HG02678 (cell line): ENCODE data around the gene EML4.
"Not testable (repeated sequence)": the region's sequence is repeated elsewhere in the genome, so short reads cannot be mapped to it uniquely, and the experiment has no call there.

Experiments used
- ATAC-seq: cut with Tn5 transposase; IDR thresholded peaks from one replicate; pipeline ENCODE4 v1.9.1; 2021; ENCODE audit warnings: mild to moderate bottlenecking, moderate library complexity; ENCODE audit not compliant: unreplicated experiment

The EML4 gene

DNA sequence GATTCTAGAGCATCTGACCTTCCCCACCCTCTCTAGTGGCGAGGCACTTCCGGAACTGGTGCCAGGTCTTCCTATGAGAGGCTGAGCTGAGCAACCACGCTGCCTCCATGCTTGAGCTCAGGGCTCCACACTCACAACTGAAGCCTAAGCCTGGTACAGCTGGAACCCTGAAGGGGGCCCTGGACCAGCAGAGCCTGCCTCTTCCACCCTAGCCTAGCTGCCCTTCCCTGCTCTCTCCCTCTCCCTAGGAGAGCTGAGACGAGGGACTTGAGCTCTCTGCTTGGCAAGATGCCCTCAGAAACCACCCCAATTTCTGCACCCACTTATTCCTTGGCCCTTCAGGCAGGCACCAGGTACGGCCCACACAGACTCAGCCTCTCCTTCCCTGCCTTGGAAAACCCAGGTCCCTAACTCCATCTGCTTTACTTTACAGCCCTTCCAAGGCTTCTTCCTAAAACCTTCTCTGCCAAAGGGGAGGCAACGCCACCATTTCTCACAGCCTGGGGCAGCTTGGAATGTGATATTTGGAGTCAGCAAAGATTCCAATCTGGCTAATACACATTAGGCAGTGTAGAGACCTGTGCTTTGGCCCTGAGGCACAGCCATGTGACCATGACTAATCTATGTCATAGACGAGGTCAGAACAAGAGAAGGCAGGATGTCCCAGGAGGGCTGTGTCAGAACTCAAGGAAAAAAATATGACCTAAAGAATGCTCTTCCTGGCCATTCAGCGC, 173.1 kb downstream of the EML4 start:
- peak; percentile 58 for ATAC-seq

DNA sequence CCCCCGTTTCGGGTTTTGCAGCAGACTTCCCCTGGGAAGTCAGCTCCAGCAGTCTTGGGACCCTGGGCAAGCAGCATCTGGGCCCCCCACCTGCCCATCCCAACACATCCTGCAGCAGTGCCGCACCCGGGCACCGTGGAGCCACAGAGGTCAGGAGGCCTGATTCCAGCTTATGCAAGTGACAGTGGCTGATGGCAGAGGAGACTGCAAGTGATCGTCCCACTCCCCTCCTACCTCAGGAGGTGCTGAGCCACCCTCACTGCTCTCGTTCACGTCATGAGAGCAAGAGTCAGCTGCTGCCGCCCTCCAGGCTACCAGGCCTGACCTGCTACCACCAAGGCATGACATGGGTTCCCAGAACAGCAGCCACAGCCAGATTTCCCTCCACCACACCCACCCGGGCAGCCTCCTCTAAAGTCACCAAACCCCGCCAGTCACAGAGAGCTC, 173.7 kb downstream of the EML4 start:
- ATAC-seq, result peak; percentile 5

GRCh38 chr2:42345986-42346385, 176.8 kb downstream of the EML4 start:
- no peak for ATAC-seq

- not testable (repeated sequence) for ATAC-seq
Measured at GRCh38 chr2:42346856-42347255, 177.7 kb downstream of the EML4 start.

GRCh38 chr2:42347518-42347917, 178.4 kb downstream of the EML4 start:
- not testable (repeated sequence) for ATAC-seq

GRCh38 chr2:42348113-42348805, 179.1 kb downstream of the EML4 start:
- ATAC-seq, result no peak

- ATAC-seq, result no peak
Measured at GRCh38 chr2:42350434-42351063, 181.4 kb downstream of the EML4 start.

- no peak for ATAC-seq
Measured at GRCh38 chr2:42351864-42352263, 182.7 kb downstream of the EML4 start.

DNA sequence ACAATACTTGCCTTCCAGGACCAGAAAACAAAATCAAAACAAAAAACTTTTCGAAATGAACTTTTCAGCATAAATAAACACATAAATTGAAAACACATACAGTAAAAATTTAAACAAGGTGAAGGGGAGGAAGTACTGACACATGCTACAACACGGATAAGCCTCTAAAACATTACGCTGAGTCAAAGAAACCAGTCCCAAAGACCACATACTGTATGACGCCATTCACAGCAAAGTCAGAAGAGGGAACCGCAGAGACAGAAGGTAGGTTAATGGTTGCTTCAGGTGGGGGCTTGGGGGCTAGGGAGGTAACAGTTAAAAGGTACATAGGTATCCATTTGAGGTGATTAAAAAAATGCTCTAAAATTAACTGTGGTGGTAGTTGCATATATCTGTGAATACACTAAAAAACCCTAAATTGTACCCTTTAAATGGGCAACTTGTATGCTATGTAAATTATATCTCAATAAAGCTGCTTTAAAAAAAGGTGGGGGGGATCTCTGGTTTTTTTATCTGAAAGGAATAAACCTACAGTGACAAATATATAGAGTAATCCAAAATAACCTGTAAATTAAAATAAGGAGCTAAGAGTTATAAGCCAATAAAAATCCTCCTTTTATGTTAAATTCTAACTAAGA, 184.8 kb downstream of the EML4 start:
- ATAC-seq, result no peak

- ATAC-seq, result no peak
Measured at GRCh38 chr2:42359304-42359964, 190.3 kb downstream of the EML4 start.

DNA sequence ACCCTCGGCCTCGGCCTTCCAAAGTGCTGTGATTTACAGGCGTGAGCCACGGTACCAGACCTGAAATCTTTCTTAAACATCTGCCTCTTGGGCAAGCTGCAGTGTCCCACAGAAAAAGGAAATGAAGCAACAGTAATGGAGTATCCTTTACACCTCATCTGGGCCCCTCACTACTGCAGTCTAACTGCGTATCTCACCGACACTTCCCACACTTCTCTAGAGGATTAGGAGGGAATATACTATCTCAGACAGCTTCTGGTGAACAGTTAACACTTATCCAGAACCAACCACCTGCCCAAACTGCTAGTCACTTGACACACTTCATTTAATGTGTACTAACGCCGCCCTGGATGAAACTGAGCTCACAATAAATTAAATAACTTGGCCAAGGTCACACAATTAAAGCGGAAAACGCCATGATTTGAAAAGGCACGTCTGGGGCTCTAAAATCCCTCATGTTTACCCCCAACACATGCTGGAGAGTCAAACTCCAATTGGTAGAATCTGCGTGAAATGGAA, 190.9 kb downstream of the EML4 start:
- ATAC-seq, result no peak

GRCh38 chr2:42360493-42360889, 191.3 kb downstream of the EML4 start:
- no peak for ATAC-seq

- ATAC-seq, result peak; percentile 91
Measured at GRCh38 chr2:42360890-42361727, 192.0 kb downstream of the EML4 start, which contains the start of gene COX7A2L. TSS of gene COX7A2L (minus strand) at chr2:42361217. CDS start at chr2:42361161, 56 bp downstream.

GRCh38 chr2:42361728-42362283, 192.7 kb downstream of the EML4 start:
- no peak for ATAC-seq

- ATAC-seq, result no peak
Measured at GRCh38 chr2:42363413-42363812, 194.3 kb downstream of the EML4 start.

GRCh38 chr2:42364658-42365057, 195.5 kb downstream of the EML4 start:
- no peak for ATAC-seq

DNA sequence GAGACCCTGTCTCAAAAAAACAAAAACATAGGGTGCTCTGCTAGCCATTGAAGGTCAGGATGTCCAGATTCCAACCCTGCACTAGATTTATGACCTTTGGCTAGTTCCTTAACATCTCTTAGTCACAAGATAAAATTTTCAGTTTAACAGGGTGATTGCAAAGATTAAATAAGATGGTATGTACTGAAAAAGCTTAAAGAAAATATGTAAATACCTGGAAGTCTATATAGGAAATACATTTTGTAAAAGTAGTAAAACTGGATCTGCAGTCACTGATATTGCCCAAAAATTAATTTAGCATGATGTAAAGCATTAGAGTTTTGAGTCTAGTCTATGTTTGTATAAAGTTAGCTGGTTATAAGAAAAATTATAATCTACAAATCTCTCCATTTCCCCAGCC, 197.3 kb downstream of the EML4 start:
- ATAC-seq, result no peak

- no peak for ATAC-seq
Measured at GRCh38 chr2:42367835-42368234, 198.7 kb downstream of the EML4 start.

DNA sequence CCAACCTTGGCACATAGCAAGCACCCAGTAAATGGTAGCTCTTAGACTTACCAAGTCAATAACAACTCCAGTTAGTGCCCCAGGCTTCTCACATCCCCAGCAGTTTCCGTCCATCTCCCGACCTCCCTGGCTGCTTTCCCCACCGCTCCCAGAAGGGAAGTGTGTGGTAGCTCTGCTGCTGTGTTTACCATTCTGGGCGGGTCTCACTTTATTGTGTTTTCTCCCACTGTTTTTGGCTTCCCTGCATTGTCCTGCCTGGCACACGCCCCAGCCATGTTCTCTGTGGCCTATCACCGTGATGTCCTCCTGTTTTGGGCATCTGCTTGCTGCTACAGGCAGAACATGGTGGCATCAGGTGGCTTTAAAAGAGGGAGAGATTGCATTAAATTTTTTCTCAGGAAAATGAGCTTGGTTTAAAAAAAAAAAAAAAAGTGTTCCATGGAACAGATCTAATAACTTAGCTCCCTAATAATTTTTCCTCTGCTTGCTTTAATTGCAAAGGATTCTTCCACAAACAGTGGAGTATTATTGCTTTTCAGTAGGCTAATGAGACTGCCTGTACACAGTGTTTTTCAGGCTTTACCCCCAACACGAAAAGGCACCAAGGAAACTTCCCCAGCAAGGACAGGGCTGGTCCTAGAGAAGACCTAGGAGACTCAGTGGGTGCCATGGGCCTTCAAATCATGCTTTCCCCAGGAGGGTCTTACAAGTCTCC, 199.8 kb downstream of the EML4 start:
- ATAC-seq, result no peak
